RPMI7951 (cell line): ENCODE data around the gene MMP24OS. TPM values are rescaled to one million over a fixed set of nuclear protein-coding genes. Genes with fewer than 3 reads are reported as not detected.

Source experiments
- DNase-seq: peaks from one replicate; pipeline ENCODE4 v3.0.0-alpha.2; 2012; ENCODE audit warnings: low read depth
- total RNA-seq: library from RNA; depleted of rRNA; stranded (reverse); fragments of >200 nt; shearing (Covaris generic); gene quantifications from 2 replicates; pipeline ENCODE4 v1.2.3, GENCODE V29; 2014

The MMP24OS gene
- total RNA-seq, 1 experiment from 2014 or later: 19.1 TPM

- DNase-seq: peak; percentile 89
Observed at GRCh38 chr20:35306931-35307517, 29.1 kb upstream of the MMP24OS start.

DNA sequence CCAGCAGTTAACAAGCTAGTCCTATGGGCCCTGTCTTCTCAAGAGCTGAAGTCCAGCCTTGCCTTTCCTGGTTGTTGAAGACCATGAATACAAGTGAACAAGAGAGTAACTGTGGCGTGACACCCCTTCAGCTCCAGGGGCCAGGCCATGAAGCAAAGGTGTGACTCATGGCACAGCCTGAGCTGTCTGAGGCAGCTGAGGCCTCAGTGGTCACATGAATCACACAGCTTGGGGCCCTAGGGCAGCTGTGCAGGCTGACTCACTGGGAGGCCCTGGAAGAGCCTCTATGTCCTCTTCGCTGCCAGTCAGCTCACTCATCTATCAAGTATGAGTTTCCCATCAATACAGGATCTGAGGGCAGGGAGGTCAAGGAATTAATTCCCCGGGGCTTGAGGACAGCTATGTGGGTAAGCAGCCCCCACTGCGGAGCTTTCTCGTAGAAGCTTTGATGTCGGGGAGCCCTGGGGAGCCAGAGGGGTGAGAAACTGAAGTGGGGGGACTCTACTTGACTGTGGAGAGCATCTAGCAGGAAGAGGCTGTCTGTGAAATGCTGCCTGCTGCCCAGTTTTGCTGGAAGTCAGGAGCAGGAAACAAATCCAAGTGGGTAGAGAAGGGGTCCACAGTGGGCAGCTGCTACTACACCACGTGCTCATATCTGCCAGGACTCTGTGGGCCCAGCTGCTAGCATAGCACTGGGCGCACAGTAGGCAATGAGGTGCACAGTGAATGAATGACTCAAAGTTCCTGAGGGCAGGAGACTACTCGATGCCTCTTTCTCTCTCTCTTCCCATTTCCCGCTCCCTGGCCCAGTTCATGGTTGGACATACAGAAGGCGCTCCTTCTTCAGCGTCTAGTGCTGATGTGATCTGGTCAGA lies 28.0 kb upstream of the MMP24OS start:
- DNase-seq: peak; percentile 100

DNA sequence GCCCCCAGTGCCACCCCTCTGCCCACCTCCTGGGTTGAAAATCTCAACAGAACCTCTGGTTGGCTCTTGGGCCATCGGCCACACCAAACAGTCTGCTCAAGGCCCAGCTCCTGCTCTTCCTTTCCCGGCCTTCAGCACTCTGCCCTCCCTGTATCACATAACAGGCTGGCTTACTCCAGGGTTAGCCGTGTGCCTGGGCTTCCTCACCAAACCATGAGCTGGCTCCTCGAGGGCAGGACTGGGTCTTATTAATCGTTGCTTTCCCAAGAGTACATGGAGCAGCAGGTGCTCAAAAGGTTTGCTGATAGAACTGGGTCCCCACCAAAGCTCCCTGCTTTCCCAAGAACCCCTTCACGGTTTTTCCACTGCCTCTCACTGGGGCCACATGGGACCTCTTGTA lies 27.0 kb upstream of the MMP24OS start:
- DNase-seq: peak; percentile 61

DNA sequence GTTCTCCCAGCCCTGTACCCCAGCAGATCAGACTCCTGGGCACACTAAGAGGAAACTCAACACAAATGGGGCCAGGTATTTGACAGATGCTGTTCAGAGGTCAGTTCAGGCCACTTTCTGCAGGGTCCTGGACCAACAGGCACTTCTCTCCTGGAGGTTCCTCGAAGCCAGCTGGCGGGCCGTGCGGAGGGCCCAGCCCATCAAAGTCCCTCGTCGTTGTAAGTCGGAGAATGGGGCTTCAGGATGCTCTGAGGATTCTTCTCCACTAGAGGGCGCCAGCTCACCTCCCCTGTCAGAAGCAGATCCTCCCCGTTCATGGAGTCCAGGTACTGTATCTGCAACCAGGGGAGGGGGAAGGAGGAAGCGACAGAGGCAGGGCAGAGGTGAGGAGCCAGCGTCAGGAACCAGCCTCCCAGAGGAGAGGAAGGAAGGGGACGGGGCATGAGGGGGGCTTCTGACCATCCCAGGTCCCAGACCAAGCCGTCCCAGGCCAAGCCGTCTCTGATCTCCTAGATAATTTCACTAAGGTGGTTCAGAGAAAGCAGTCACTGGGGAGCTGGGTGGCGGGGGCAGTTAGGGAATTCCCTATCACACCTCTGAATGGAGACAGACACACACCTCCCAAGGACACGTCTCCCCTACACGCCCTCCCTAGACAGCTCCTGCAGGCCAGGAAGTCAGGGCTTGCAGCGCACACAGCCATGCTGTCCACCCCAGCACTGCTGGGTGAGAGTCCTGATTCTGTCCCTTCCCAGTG lies 26.0 kb upstream of the MMP24OS start:
- DNase-seq: peak; percentile 93

DNA sequence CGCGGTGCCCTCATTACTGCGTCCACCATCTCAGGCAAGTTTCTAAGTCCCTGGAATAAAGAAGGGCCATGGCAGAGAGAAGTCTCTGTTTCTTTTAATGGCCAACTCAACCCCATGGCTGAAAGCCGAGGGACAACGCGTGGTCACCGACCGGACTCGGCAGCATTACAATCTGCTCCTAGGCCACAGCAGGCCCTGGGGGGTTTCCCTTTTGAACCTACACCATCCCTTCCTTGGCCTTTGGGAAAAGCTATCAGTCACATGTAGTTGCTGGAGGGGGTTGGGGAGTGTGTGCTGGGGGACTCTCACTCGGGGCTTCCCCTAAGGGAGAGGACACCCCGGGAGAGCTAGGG lies 25.4 kb upstream of the MMP24OS start:
- DNase-seq: peak; percentile 61

DNA sequence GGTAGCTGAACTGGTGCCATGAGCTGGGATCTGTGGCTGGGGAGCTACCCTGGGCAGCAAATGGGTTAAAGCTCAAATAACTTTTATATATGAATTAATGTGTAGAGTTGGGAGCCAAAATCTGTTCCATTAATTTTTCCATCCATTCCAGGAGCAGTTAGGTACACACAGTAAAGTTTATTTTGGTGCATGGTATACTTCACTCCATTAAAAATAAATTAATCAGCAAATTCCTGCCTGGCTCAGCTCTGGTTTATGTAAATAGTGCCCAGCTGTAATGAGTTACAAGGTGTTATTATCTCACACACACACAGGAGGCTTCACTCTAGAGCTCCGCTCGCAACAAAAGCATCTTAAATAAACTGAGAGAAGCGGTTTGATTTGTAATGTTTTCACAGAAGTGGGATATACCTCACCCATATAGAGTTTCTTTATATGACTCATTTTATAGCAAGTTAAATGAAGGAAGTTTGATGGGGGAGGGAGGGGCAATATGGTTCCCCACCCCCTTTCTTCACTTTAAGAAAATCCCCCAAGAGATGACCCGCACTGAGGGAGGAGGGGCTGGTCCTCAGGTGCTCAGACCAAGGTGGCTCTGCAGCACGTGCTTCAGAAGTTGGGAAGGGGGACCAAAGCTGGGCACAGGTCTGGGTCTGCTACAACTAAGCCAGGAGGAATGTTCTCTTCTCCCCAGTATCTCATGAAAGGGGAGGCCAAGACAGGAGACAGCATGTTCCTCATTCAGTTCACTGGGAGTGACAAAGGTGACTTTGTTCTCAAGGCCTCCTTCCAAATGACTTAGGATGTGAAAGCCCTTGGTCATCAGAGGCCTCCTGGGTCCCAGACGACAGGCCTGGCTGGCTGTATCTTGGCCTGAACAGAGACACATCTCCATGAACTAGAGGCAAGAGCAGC lies 24.8 kb upstream of the MMP24OS start:
- DNase-seq: no peak

DNA sequence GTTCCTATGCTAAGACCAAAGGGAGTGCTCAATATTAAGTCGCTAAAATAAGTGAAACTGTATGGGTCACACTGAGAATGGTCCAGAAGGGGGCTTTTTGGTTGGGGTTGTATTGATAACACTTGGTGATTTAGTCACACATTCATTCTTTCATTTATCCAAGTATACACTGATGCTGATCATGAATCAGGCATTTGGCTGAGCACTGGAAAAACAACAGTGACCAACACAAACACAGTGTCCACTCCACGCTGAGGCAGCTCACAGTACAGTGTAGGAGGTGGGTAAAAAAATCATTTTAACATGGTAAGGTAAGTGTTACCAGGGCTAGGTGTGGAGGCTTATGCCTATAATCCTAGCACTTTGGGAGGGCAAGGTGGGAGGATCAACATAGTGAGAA lies 23.5 kb upstream of the MMP24OS start:
- DNase-seq: no peak

- DNase-seq: no peak
Observed at GRCh38 chr20:35300469-35301262, 22.7 kb upstream of the MMP24OS start.

- no peak for DNase-seq
Observed at GRCh38 chr20:35299780-35300179, 21.9 kb upstream of the MMP24OS start.

DNA sequence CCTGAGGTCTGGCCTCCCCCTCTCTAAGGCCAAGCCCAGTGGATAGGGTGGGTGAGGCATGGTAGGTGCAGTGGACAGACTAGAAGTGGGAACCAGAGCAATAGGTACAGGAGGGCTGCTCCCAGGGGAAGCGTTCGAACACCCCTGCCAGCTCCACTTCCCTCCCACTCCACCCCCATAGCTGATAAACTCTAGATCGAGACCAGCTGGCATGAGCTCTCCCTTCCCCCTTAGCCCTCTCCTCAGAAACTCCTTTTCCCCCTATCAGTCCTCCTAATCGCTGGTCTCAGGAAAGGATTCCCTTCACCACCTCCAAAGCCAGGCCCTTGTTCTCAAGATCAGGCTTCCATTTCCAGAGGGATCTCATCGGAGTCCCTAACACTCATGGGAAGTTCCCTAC lies 20.3 kb upstream of the MMP24OS start:
- DNase-seq: no peak

- DNase-seq: no peak
Observed at GRCh38 chr20:35297740-35298139, 19.8 kb upstream of the MMP24OS start.

DNA sequence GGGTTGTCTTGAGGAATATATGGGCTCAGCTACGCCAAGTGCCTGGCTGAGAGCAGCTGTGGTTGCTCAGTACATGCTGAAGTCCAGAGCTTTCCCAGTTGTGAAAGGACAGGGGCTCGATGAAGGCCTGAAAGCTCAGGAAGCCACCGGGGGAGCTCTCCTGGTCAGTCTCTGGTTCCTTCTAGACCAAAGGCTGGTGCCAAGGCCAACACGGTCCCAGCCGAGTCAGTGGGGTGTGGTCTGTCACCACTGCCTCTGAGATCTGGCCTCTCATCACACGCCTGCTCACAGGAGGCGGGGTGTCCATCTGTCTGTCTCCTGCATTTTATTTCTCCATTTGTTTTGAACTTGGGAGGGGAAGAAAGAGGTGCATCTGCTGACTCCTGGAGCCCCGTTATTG lies 19.2 kb upstream of the MMP24OS start:
- DNase-seq: peak; percentile 41

- no peak for DNase-seq
Observed at GRCh38 chr20:35296101-35296554, 18.2 kb upstream of the MMP24OS start.

- DNase-seq: no peak
Observed at GRCh38 chr20:35295674-35296073, 17.8 kb upstream of the MMP24OS start.

DNA sequence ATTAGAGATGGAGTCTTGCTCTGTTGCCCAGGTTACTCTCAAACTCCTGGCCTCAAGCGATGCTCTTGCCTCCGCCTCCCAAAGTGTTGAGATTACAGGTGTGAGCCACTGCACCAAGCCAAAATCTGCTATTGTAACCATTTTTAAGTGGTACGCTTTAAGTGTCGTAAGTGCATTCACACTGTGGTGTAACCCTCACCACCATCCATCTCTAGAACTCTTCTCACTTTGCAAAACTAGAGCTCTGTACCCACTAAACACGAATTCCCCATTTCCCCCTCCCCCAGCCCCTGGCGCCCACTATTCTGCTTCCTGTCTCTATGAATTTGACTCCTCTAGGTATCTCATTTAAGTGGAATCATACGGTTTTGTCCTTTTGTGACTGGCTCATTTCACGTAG lies 17.1 kb upstream of the MMP24OS start:
- DNase-seq: no peak

DNA sequence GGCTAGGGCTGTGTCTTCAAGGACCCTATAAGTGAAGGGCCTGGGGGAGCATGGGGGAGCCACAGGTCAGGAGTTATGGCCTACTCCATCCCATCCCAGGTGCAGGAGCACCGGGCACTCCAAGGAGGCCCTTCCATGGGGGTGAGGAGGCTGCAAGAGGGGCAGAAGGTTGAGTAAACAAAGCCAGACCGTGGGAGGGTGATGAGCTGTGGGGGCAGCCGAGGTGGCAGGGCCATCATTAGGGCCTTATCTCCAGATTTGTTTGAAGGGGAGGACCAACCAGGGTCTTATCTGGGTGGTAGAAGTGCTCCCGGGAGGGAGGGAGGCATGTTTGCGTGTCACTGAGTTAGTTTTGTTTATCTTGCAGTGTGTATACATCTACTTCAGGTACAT lies 16.4 kb upstream of the MMP24OS start:
- DNase-seq: no peak

- no peak for DNase-seq
Observed at GRCh38 chr20:35293303-35294292, 15.7 kb upstream of the MMP24OS start.

GRCh38 chr20:35292504-35293285 lies 14.8 kb upstream of the MMP24OS start:
- no peak for DNase-seq
